ENCODE measurements around the gene OTOP3.
"Not testable (repeated sequence)": the region's sequence is repeated elsewhere in the genome, so short reads cannot be mapped to it uniquely, and the experiment has no call there.

Gene OTOP3

GRCh38 chr17:74977802-74978201, 42.1 kb downstream of the OTOP3 start:
- Histone ChIP-seq H3K27me3 (replicated peaks) (peaks cover 9% of the 10 kb centered on the region), H3K36me3 (replicated peaks) (no peaks in the 10 kb centered on the region), H3K27ac (no peak overlapping the region), H3K4me3 (ENCODE audit: low read depth, low read length) (no peak overlapping the region)
- DNase-seq: no peak
- in situ Hi-C loops (cut with HindIII; ENCODE audit: low pct_ligation_motif_present, low sequenced_read_pairs): no loop called here
- TF ChIP-seq CTCF (IDR thresholded peaks at IDR 0.05; ENCODE audit: low read depth, low read length, missing control alignments): no peak

GRCh38 chr17:74978240-74978639, 42.5 kb downstream of the OTOP3 start:
- Histone ChIP-seq H3K27me3 (replicated peaks) (peaks cover 4% of the 10 kb centered on the region), H3K27ac (no peak overlapping the region), H3K36me3 (replicated peaks) (no peaks in the 10 kb centered on the region), H3K4me3 (ENCODE audit: low read depth, low read length) (no peak overlapping the region)
- no peak for TF ChIP-seq CTCF (IDR thresholded peaks at IDR 0.05; ENCODE audit: low read depth, low read length, missing control alignments)
- in situ Hi-C loops (cut with HindIII; ENCODE audit: low pct_ligation_motif_present, low sequenced_read_pairs): no loop called here
- no peak for DNase-seq

GRCh38 chr17:74979408-74980146, 43.9 kb downstream of the OTOP3 start:
- no peak overlapping the region for H3K27ac ChIP-seq
- no peak for DNase-seq
- no peaks in the 10 kb centered on the region for H3K27me3 ChIP-seq (replicated peaks)
- H3K36me3 ChIP-seq (replicated peaks): no peaks in the 10 kb centered on the region
- no peak for TF ChIP-seq CTCF (IDR thresholded peaks at IDR 0.05; ENCODE audit: low read depth, low read length, missing control alignments)
- no peak overlapping the region for H3K4me3 ChIP-seq (ENCODE audit: low read depth, low read length)
- in situ Hi-C loops (cut with HindIII; ENCODE audit: low pct_ligation_motif_present, low sequenced_read_pairs): no loop called here

- no peak for DNase-seq
- Histone ChIP-seq H3K27me3 (replicated peaks) (no peaks in the 10 kb centered on the region), H3K27ac (no peak overlapping the region), H3K4me3 (ENCODE audit: low read depth, low read length) (peak overlapping the region; percentile 69), H3K36me3 (replicated peaks) (no peaks in the 10 kb centered on the region)
- no peak for TF ChIP-seq CTCF (IDR thresholded peaks at IDR 0.05; ENCODE audit: low read depth, low read length, missing control alignments)
- in situ Hi-C loops (cut with HindIII; ENCODE audit: low pct_ligation_motif_present, low sequenced_read_pairs): no loop called here
Measured at GRCh38 chr17:74981318-74981978, 45.8 kb downstream of the OTOP3 start.

- TF ChIP-seq CTCF (IDR thresholded peaks at IDR 0.05; ENCODE audit: low read depth, low read length, missing control alignments): no peak
Measured at GRCh38 chr17:74981979-74982662, 46.4 kb downstream of the OTOP3 start.

GRCh38 chr17:74982663-74983313, 47.1 kb downstream of the OTOP3 start:
- not testable (repeated sequence) for H3K27me3 ChIP-seq (replicated peaks); H3K36me3 ChIP-seq (replicated peaks); H3K27ac ChIP-seq

More at GRCh38 chr17:74981979-74982662, 46.4 kb downstream of the OTOP3 start:
- H3K27me3 ChIP-seq (replicated peaks): no peaks in the 10 kb centered on the region
- H3K27ac ChIP-seq: no peak overlapping the region
- no peaks in the 10 kb centered on the region for H3K36me3 ChIP-seq (replicated peaks)
- DNase-seq: peak; percentile 43
- peak overlapping the region; percentile 69 for H3K4me3 ChIP-seq (ENCODE audit: low read depth, low read length)
- in situ Hi-C loops (cut with HindIII; ENCODE audit: low pct_ligation_motif_present, low sequenced_read_pairs): no loop called here

More at GRCh38 chr17:74982663-74983313, 47.1 kb downstream of the OTOP3 start:
- in situ Hi-C loops (cut with HindIII; ENCODE audit: low pct_ligation_motif_present, low sequenced_read_pairs); DNase-seq: not testable (repeated sequence)
- H3K4me3 ChIP-seq (ENCODE audit: low read depth, low read length): peak overlapping the region; percentile 69
